Measurements from ENCODE around the gene ARHGAP9. TPM values are rescaled to one million over a fixed set of nuclear protein-coding genes. Genes with fewer than 3 reads are reported as not detected.

Gene ARHGAP9
- total RNA-seq, 3 donors from 2014 or later (not counting 1 experiment from before 2014, with no cell fraction given) = 558 to 1,091 (median 1,015) TPM

GRCh38 chr12:57485695-57486094 is 6.0 kb upstream of the ARHGAP9 start:
- no peaks in the 10 kb centered on the region for H3K27me3 Mint-ChIP-seq (ENCODE audit: low read depth in 2 of 2)
- peaks cover under 1% of the 10 kb centered on the region for H3K36me3 Mint-ChIP-seq
- H3K4me3 ChIP-seq (ENCODE audit: low read length) = no peak overlapping the region
- H3K4me3 Mint-ChIP-seq = no peak overlapping the region
- no peaks in the 10 kb centered on the region for H3K9me3 Mint-ChIP-seq
- H3K36me3 ChIP-seq (ENCODE audit: control insufficient read depth, insufficient read depth, low read length) = peaks cover 16% of the 10 kb centered on the region
- no peaks in the 10 kb centered on the region for H3K9me3 ChIP-seq (ENCODE audit: control insufficient read depth, insufficient read depth, low read length)
- intact Hi-C loops (cut with micrococcal nuclease) = loop anchor here (2.0 kb wide), 1 partner anchor 37 kb away; the partner anchor contains the start of gene MBD6
- no peak for ATAC-seq
- DNase-seq = no peak
- no peak for TF ChIP-seq CTCF (IDR thresholded peaks at IDR 0.05)
- H3K27me3 ChIP-seq (ENCODE audit: control insufficient read depth, insufficient read depth, low read length) = no peaks in the 10 kb centered on the region
- peaks cover 30% of the 10 kb centered on the region for H3K4me1 ChIP-seq (ENCODE audit: control insufficient read depth, insufficient read depth, low read length)
- no peak overlapping the region for H3K27ac ChIP-seq (ENCODE audit: low read length)
- no peak overlapping the region for H3K27ac Mint-ChIP-seq
- peaks cover 36 to 42% of the 10 kb centered on the region in 2 donors for H3K4me1 Mint-ChIP-seq

GRCh38 chr12:57483466-57483865 is 3.8 kb upstream of the ARHGAP9 start:
- no peak for TF ChIP-seq CTCF (IDR thresholded peaks at IDR 0.05)
- no peaks in the 10 kb centered on the region for H3K27me3 ChIP-seq (ENCODE audit: control insufficient read depth, insufficient read depth, low read length)
- Mint-ChIP-seq H3K4me1 (peaks cover 44 to 53% of the 10 kb centered on the region in 2 donors), H3K27me3 (ENCODE audit: low read depth in 2 of 2) (no peaks in the 10 kb centered on the region), H3K4me3 (no peak overlapping the region), H3K36me3 (no peaks in the 10 kb centered on the region), H3K27ac (peak overlapping the region; percentile 22 to 33), H3K9me3 (no peaks in the 10 kb centered on the region)
- WGBS (ENCODE audit: insufficient coverage) = 71% methylated on average over 5 of the region's 5 CpGs
- DNase-seq = no peak
- H3K4me1 ChIP-seq (ENCODE audit: control insufficient read depth, insufficient read depth, low read length) = peaks cover 42% of the 10 kb centered on the region
- no peak overlapping the region for H3K4me3 ChIP-seq (ENCODE audit: low read length)
- intact Hi-C loops (cut with micrococcal nuclease) = no loop called here
- H3K36me3 ChIP-seq (ENCODE audit: control insufficient read depth, insufficient read depth, low read length) = no peaks in the 10 kb centered on the region
- no peak overlapping the region for H3K27ac ChIP-seq (ENCODE audit: low read length)
- no peak for ATAC-seq
- H3K9me3 ChIP-seq (ENCODE audit: control insufficient read depth, insufficient read depth, low read length) = no peaks in the 10 kb centered on the region

- no peak for TF ChIP-seq CTCF (IDR thresholded peaks at IDR 0.05)
- 100% methylated on average over 1 of the region's 1 CpG for WGBS (ENCODE audit: insufficient coverage)
- Mint-ChIP-seq H3K4me1 (peaks cover 50 to 58% of the 10 kb centered on the region in 2 donors), H3K27me3 (ENCODE audit: low read depth in 2 of 2) (no peaks in the 10 kb centered on the region), H3K9me3 (no peaks in the 10 kb centered on the region), H3K36me3 (no peaks in the 10 kb centered on the region), H3K4me3 (peak overlapping the region; percentile 85), H3K27ac (peak overlapping the region; percentile 97 to 98)
- DNase-seq (no peak), ATAC-seq (no peak)
- intact Hi-C loops (cut with micrococcal nuclease) = no loop called here
- no peaks in the 10 kb centered on the region for H3K9me3 ChIP-seq (ENCODE audit: control insufficient read depth, insufficient read depth, low read length)
- H3K27ac ChIP-seq (ENCODE audit: low read length) = peak overlapping the region; percentile 99
- H3K27me3 ChIP-seq (ENCODE audit: control insufficient read depth, insufficient read depth, low read length) = no peaks in the 10 kb centered on the region
- H3K4me3 ChIP-seq (ENCODE audit: low read length) = no peak overlapping the region
- H3K4me1 ChIP-seq (ENCODE audit: control insufficient read depth, insufficient read depth, low read length) = peaks cover 50% of the 10 kb centered on the region
- H3K36me3 ChIP-seq (ENCODE audit: control insufficient read depth, insufficient read depth, low read length) = no peaks in the 10 kb centered on the region
Measured at GRCh38 chr12:57481671-57482070, 2.0 kb upstream of the ARHGAP9 start.

- intact Hi-C loops (cut with micrococcal nuclease) = loop anchor here (1.0 to 5.0 kb wide), 4 partner anchors 8 to 263 kb away; partner anchors contain the start of gene DDIT3
Measured at GRCh38 chr12:57479043-57479375, 657 bp downstream of the ARHGAP9 start.

More at GRCh38 chr12:57479043-57479375, 657 bp downstream of the ARHGAP9 start:
- no peaks in the 10 kb centered on the region for H3K27me3 ChIP-seq (ENCODE audit: control insufficient read depth, insufficient read depth, low read length)
- H3K27ac ChIP-seq (ENCODE audit: low read length) = peak overlapping the region; percentile 99
- Mint-ChIP-seq H3K36me3 (peaks cover 9% of the 10 kb centered on the region), H3K9me3 (no peaks in the 10 kb centered on the region), H3K4me1 (peaks cover 67 to 78% of the 10 kb centered on the region in 2 donors), H3K4me3 (peak overlapping the region; percentile 85), H3K27me3 (ENCODE audit: low read depth in 2 of 2) (no peaks in the 10 kb centered on the region), H3K27ac (peak overlapping the region; percentile 97 to 98)
- no peak for TF ChIP-seq CTCF (IDR thresholded peaks at IDR 0.05)
- DNase-seq (peak in 1 of 2 donors; percentile 45), ATAC-seq (peak in 2 of 3 donors; percentile 1 to 3)
- H3K9me3 ChIP-seq (ENCODE audit: control insufficient read depth, insufficient read depth, low read length) = no peaks in the 10 kb centered on the region
- H3K4me1 ChIP-seq (ENCODE audit: control insufficient read depth, insufficient read depth, low read length) = peaks cover 76% of the 10 kb centered on the region
- peak overlapping the region; percentile 57 for H3K4me3 ChIP-seq (ENCODE audit: low read length)
- WGBS (ENCODE audit: insufficient coverage) = 48% methylated on average over 10 of the region's 10 CpGs
- H3K36me3 ChIP-seq (ENCODE audit: control insufficient read depth, insufficient read depth, low read length) = peaks cover 12% of the 10 kb centered on the region
